Right ventricle myocardium superior (tissue), 1 donor: ENCODE measurements around the gene ACTBL2. TPM values are rescaled to one million over a fixed set of nuclear protein-coding genes. Genes with fewer than 3 reads are reported as not detected.
A peak's percentile ranks its signal among the peaks of the same experiment; 100 is the strongest.
"Not testable (repeated sequence)": the region's sequence is repeated elsewhere in the genome, so short reads cannot be mapped to it uniquely, and the experiment has no call there.

Experiments used
- ATAC-seq: fragments of 200-7000 bp; cut with Tn5 transposase; one replicate; pipeline ENCODE4 v1.9.1; 2020; ENCODE audit warnings: mild to moderate bottlenecking; ENCODE audit not compliant: poor library complexity
- DNase-seq: peaks from one replicate; pipeline ENCODE4 v3.0.0-alpha.2; 2020
- intact Hi-C: fragments of 100-400 bp; cut with DNase I; formaldehyde crosslinking; loops from one replicate; pipeline ENCODE4 v1.11.2; 2022
- long read RNA-seq: library from polyadenylated mRNA; unstranded; transcript quantifications from one replicate; pipeline ENCODE4 v2.0.0, GENCODE V29; 2021
- total RNA-seq: library from RNA; stranded (reverse); fragmentation: NEBNext Ultra II Directional; extraction: Animal tissue kit (Norgen Biotek cat#: 25700); gene quantifications from one replicate; pipeline ENCODE4 v1.2.1, GENCODE V29; 2021
- donor health status: DM: no; HTN: yes; CAD: no; lungs with severe emphysema.

Gene ACTBL2
- not detected for total RNA-seq
- long read RNA-seq = 0 reads

GRCh38 chr5:57482671-57483106, at the start of gene ACTBL2:
Gene ACTBL2, minus strand, starts transcription at chr5:57482811. Its CDS starts 104 bp downstream, at chr5:57482707.
- intact Hi-C loops = loop anchor here (10.0 kb wide), 1 partner anchor 178 kb away; no protein-coding TSS in a partner anchor
- DNase-seq (no peak), ATAC-seq (no peak)

GRCh38 chr5:57531333-57531732, 48.7 kb upstream of the ACTBL2 start:
- DNase-seq (no peak), ATAC-seq (no peak)
- intact Hi-C loops = no loop called here

- ATAC-seq = no peak
- DNase-seq = no peak
- intact Hi-C loops = no loop called here
Measured at GRCh38 chr5:57529864-57530263, 47.3 kb upstream of the ACTBL2 start.

- no peak for ATAC-seq
- no peak for DNase-seq
- intact Hi-C loops = no loop called here
Measured at GRCh38 chr5:57527870-57528269, 45.3 kb upstream of the ACTBL2 start.

- ATAC-seq (no peak), DNase-seq (no peak)
- intact Hi-C loops = no loop called here
Measured at GRCh38 chr5:57524348-57525060, 41.9 kb upstream of the ACTBL2 start.

- ATAC-seq, intact Hi-C loops, DNase-seq: not testable (repeated sequence)
Measured at GRCh38 chr5:57522477-57522876, 39.9 kb upstream of the ACTBL2 start.

- ATAC-seq, intact Hi-C loops, DNase-seq: not testable (repeated sequence)
Measured at GRCh38 chr5:57518415-57518814, 35.8 kb upstream of the ACTBL2 start.

- DNase-seq = no peak
- intact Hi-C loops = no loop called here
- ATAC-seq = no peak
Measured at GRCh38 chr5:57517250-57517649, 34.6 kb upstream of the ACTBL2 start.

GRCh38 chr5:57513785-57514184, 31.2 kb upstream of the ACTBL2 start:
- DNase-seq (no peak), ATAC-seq (no peak)
- intact Hi-C loops = no loop called here

- ATAC-seq (no peak), DNase-seq (no peak)
- intact Hi-C loops = no loop called here
Measured at GRCh38 chr5:57511321-57511720, 28.7 kb upstream of the ACTBL2 start.

- DNase-seq (no peak), ATAC-seq (no peak)
- intact Hi-C loops = loop anchor here (10.0 kb wide), 1 partner anchor 375 kb away; no protein-coding TSS in a partner anchor
Measured at GRCh38 chr5:57509501-57510260, 27.1 kb upstream of the ACTBL2 start.

- no peak for ATAC-seq
- intact Hi-C loops = loop anchor here (10.0 kb wide), 1 partner anchor 377 kb away; no protein-coding TSS in a partner anchor
- no peak for DNase-seq
Measured at GRCh38 chr5:57508211-57508610, 25.6 kb upstream of the ACTBL2 start.

- peak; percentile 28 for ATAC-seq
- no peak for DNase-seq
- intact Hi-C loops = loop anchor here (10.0 kb wide), 1 partner anchor 379 kb away; no protein-coding TSS in a partner anchor
Measured at GRCh38 chr5:57505272-57506200, 22.9 kb upstream of the ACTBL2 start.

GRCh38 chr5:57504357-57504756, 21.7 kb upstream of the ACTBL2 start:
- DNase-seq (no peak), ATAC-seq (no peak)
- intact Hi-C loops = loop anchor here (10.0 kb wide), 1 partner anchor 380 kb away; no protein-coding TSS in a partner anchor

- no peak for ATAC-seq
- intact Hi-C loops = loop anchor here (10.0 kb wide), 1 partner anchor 381 kb away; no protein-coding TSS in a partner anchor
- no peak for DNase-seq
Measured at GRCh38 chr5:57503433-57503832, 20.8 kb upstream of the ACTBL2 start.

GRCh38 chr5:57501414-57502201, 19.0 kb upstream of the ACTBL2 start:
- DNase-seq (no peak), ATAC-seq (peak; percentile 77)

GRCh38 chr5:57499262-57500050, 16.8 kb upstream of the ACTBL2 start:
- ATAC-seq (peak; percentile 72), DNase-seq (no peak)
- intact Hi-C loops = loop anchor here (5.0 to 10.0 kb wide), 3 partner anchors 278 to 968 kb away; no protein-coding TSS in a partner anchor

More at GRCh38 chr5:57501414-57502201, 19.0 kb upstream of the ACTBL2 start:
- intact Hi-C loops = loop anchor here (10.0 kb wide), 1 partner anchor 383 kb away; no protein-coding TSS in a partner anchor
